LHCN-M2 (cell line): ENCODE data around the gene INS. TPM values are rescaled to one million over a fixed set of nuclear protein-coding genes. Genes with fewer than 3 reads are reported as not detected.
A peak's percentile ranks its signal among the peaks of the same experiment; 100 is the strongest.

Experiments
- DNase-seq: peaks from one replicate; pipeline ENCODE4 v3.0.0-alpha.2; 2012; ENCODE audit warnings: low read depth
- total RNA-seq: library from RNA; depleted of rRNA; stranded (reverse); fragments of >200 nt; gene quantifications from 2 replicates; pipeline ENCODE4 v1.2.3, GENCODE V29; 2014

The INS gene
- total RNA-seq, 1 experiment from 2014 or later, result not detected

DNA sequence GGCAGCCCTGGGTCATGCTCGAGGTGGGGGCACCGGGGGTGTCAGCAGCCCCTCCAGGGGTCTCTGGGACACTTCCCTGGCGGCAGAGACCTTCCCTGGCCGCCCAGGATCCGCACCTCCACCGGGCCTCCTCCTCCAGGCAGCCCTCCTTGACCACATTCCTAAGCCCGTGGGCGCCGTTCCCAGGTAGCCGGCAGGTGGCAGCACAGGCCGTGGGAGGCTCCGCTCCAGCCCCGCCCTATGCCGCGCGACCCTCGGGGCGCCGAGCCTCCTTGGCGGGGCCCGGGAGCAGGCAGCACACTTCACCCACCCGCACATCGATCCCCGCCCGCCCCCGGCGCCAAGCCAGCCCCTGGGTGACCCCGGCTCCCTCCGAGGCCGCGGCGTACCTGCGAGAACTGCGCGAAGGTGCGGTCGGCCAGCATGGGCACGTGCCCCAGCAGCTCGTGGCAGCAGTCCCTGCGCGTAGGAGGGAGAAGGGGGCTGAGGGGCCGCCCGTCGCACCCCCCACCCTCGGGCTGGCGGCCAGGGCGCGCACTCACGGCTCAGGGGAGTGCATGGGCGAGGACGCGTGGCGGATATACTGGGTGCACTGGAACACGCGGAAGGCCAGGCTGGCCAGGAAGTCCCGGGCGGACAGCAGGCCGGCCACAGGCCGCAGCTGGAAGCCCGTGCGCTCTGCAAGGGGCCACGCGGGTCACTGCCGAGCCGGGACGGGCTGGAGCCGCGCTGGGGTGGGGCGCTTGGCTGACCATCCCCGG is 5.3 kb upstream of the INS start:
- DNase-seq, result no peak

DNA sequence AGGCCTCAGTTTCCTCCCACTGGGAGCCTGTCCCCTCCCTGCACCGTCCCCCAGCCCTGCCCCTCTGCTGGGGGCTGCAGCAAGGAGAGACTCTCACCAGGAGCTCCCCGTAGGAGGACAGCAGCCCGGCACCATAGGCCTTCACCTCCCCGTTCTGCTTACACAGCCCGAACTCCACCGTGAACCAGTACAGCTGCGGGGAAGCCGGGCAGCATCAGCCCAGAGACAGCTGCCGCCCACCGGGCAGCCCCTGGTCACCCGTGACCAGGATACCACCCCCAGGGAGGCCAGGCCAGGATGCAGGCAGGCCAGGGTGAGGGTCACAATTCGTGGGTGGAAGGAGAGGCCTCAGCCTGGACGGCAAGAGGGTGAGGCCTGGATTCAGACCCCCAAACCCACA is 4.6 kb upstream of the INS start:
- DNase-seq, result no peak

- no peak for DNase-seq
Measured at GRCh38 chr11:2164861-2165555, 4.0 kb upstream of the INS start.

DNA sequence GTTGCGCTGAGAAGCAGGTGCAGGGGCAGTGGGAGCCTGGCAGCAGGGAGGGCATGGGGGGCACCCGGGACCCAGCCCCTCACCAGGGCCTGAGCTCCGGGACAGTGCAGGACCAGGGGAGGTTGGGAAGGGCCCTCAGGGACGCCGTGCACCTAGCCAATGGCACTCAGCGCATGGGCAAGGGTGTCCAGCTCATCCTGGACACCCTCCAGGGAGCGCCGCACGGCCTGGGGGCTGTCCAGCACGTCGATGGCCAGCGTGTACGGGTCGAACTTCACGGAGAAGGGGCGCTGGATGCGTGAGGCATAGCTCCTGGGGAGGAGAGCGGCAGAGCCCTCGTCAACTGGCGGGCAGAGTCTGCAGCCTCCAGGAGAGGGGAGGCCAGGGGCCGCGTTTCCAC is 3.1 kb upstream of the INS start:
- DNase-seq, result no peak

GRCh38 chr11:2163428-2163978 is 2.5 kb upstream of the INS start:
- no peak for DNase-seq

- no peak for DNase-seq
Measured at GRCh38 chr11:2159536-2160413, 1.2 kb downstream of the INS start.

DNA sequence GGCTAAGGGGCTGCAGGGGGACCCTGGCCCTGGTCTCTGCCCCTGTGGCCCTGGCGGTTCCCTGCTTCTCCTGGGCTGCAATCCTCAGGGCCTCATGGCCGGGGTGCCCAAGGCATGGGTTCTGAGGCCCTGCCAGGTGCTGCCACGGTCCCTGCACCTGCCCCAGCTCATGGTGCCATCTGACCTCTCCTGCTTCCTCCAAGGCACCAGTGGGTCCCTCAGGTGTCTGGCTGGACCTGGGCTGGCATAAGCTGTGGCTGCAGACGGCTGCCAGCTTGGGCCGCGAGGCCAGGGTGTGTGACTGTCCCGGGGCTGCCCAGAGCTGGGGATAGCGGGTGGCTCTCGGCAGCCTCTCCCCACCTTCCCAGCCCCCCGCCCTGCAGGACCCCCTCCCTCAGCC is 2.0 kb downstream of the INS start:
- DNase-seq, result no peak

DNA sequence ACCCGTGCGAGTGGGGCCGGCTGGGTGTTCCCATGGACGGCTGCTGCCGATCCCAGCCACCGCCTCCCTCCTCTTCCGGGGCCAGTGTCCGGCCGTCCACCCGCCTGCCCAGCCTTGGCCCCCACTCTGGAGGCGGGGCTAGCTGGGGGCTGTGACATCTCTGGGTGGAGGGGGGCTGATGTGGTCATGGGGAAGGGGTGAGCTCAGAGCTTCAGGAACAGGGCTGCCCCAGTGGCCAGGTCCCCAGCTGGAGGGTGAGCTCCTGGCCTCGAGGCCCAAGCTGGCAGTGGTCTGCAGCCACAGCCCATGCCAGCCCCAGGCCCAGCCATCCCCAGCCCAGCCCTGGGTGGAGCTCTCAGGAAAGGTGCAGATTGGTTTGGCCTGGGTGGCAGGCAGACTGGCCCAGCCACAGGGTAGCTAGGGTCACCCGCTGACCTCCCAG is 2.7 kb downstream of the INS start:
- no peak for DNase-seq

- no peak for DNase-seq
Measured at GRCh38 chr11:2157294-2158040, 3.5 kb downstream of the INS start.

- peak; percentile 51 for DNase-seq
Measured at GRCh38 chr11:2156416-2157182, 4.4 kb downstream of the INS start.

DNA sequence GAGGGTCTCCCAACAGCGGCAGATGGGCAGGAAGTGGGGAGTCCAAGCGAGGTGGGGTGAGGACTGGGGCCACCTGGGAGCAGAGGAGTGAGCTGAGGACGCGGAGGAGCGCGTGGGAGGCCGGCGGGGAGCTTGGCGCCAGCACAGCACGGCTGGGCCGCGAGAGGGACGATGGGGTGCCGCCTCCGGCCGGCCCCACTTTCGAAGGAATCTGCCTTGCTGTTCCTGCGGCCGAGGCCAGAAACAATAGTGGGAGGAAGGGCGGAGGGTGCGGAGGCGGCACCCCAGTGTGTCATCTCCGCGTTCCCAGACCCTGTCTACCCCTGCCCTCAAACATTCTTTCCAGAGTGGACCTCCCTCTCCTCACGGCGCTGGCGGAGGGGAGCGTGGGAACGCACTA is 5.5 kb downstream of the INS start:
- no peak for DNase-seq

- no peak for DNase-seq
Measured at GRCh38 chr11:2154889-2155288, 6.1 kb downstream of the INS start.

DNA sequence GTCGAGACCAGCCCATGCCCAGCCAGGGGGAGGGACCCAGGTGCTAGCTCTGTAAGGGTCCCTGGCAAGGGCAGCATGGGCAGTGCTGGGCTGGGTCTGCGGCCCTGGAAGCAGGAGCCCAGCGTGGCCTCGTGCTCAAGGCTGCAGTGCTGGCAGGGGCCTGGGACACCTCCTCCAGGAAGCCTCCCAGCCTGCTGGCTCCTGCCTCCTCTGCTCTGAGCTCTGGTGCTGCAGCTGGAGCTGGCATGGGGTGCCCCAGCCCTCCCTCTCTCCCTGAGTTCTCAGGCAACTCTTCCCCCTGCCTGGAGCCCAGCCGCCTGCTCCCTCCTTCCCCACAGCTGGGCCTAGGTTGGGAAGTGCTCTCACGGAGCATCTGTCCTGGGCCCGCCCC is 6.8 kb downstream of the INS start:
- no peak for DNase-seq

GRCh38 chr11:2153581-2154194 is 7.3 kb downstream of the INS start:
- no peak for DNase-seq

- peak; percentile 52 for DNase-seq
Measured at GRCh38 chr11:2151500-2152257, 9.3 kb downstream of the INS start.

GRCh38 chr11:2149864-2150847 is 10.9 kb downstream of the INS start:
- peak; percentile 65 for DNase-seq

DNA sequence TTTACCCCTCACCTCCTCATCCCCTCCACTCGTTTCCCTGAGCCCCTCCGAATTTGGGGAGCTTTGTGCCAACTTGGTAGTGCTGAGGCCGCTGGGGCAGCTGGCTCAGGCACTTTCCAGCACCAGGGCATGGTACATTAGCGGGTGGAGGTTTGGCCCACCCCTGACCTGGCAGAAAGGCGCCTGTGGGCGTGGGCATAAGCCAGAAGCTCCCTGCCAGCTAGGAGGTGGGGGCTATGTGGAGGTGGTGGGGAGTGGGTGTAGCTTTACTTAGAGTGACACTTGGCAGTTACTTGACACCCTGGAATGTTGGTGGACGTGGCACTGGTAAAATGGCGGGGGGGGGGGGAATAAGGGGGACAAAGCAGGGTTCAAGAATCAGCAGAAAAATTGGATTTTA is 11.5 kb downstream of the INS start:
- DNase-seq, result no peak

GRCh38 chr11:2148595-2148994 is 12.4 kb downstream of the INS start:
- DNase-seq, result no peak
